GM21825 (cell line): ENCODE results near the gene CREBBP.
"Not testable (repeated sequence)": the region's sequence is repeated elsewhere in the genome, so short reads cannot be mapped to it uniquely, and the experiment has no call there.

Source experiments
- ATAC-seq: cut with Tn5 transposase; IDR thresholded peaks from one replicate; pipeline ENCODE4 v1.9.1; 2021; ENCODE audit warnings: mild to moderate bottlenecking, moderate library complexity; ENCODE audit not compliant: unreplicated experiment

Gene CREBBP

GRCh38 chr16:3717235-3718018 lies 163.1 kb downstream of the CREBBP start, which contains the start of gene TRAP1:
Gene TRAP1 (minus strand): TSS chr16:3717524. CDS start chr16:3717508, 16 bp downstream.
- ATAC-seq, result peak; percentile 85

GRCh38 chr16:3716831-3717234 lies 163.7 kb downstream of the CREBBP start:
- ATAC-seq, result no peak

GRCh38 chr16:3715430-3715829 lies 165.1 kb downstream of the CREBBP start:
- no peak for ATAC-seq

GRCh38 chr16:3714378-3714777 lies 166.1 kb downstream of the CREBBP start:
- ATAC-seq, result not testable (repeated sequence)

- no peak for ATAC-seq
Observed at GRCh38 chr16:3713587-3714242, 166.8 kb downstream of the CREBBP start.

- no peak for ATAC-seq
Observed at GRCh38 chr16:3712861-3713372, 167.6 kb downstream of the CREBBP start.

GRCh38 chr16:3706253-3707012 lies 174.1 kb downstream of the CREBBP start:
- ATAC-seq, result no peak

- ATAC-seq, result no peak
Observed at GRCh38 chr16:3702082-3702481, 178.4 kb downstream of the CREBBP start.

GRCh38 chr16:3701531-3701930 lies 179.0 kb downstream of the CREBBP start:
- ATAC-seq, result no peak

GRCh38 chr16:3698941-3699340 lies 181.6 kb downstream of the CREBBP start:
- no peak for ATAC-seq

- ATAC-seq, result no peak
Observed at GRCh38 chr16:3696425-3697218, 183.9 kb downstream of the CREBBP start.

- ATAC-seq, result no peak
Observed at GRCh38 chr16:3695610-3696369, 184.7 kb downstream of the CREBBP start.

- no peak for ATAC-seq
Observed at GRCh38 chr16:3694051-3694450, 186.5 kb downstream of the CREBBP start.

- ATAC-seq, result no peak
Observed at GRCh38 chr16:3691761-3692160, 188.8 kb downstream of the CREBBP start.

- ATAC-seq, result no peak
Observed at GRCh38 chr16:3690980-3691720, 189.4 kb downstream of the CREBBP start.

GRCh38 chr16:3690470-3690928 lies 190.0 kb downstream of the CREBBP start:
- no peak for ATAC-seq

- no peak for ATAC-seq
Observed at GRCh38 chr16:3689731-3690130, 190.8 kb downstream of the CREBBP start.

- no peak for ATAC-seq
Observed at GRCh38 chr16:3687792-3688191, 192.7 kb downstream of the CREBBP start.

GRCh38 chr16:3687021-3687420 lies 193.5 kb downstream of the CREBBP start:
- no peak for ATAC-seq
